Activated CD8-positive, alpha-beta T cell treated with anti-CD3 and anti-CD28 coated beads for 36 hours (primary cell): Measurements from ENCODE around the gene PDE4B. TPM values are rescaled to one million over a fixed set of nuclear protein-coding genes. Genes with fewer than 3 reads are reported as not detected.

ENCODE experiments used
- ATAC-seq: fragments of 200-7000 bp; cut with Tn5 transposase; one replicate; pipeline ENCODE4 v1.10.0; 2021; ENCODE audit warnings: mild to moderate bottlenecking, moderate library complexity
- CTCF ChIA-PET: fragments of 350-600 bp; sonication (Branson Sonifier 250); formaldehyde crosslinking; loops from one replicate; lab custom pipeline; 2021; ENCODE audit warnings: antibody characterized with exemption; lab: Charles Lee
- POLR2A ChIA-PET: fragments of 350-600 bp; sonication (Branson Sonifier 250); formaldehyde crosslinking; loops from one replicate; lab custom pipeline; 2021; ENCODE audit warnings: antibody characterized with exemption; lab: Charles Lee
- DNase-seq: peaks from one replicate; pipeline ENCODE4 v3.0.0-alpha.2; 2020
- H3K27ac Mint-ChIP-seq: one replicate; pipeline ENCODE4 v1.8.0; 2021; ENCODE audit warnings: mild to moderate bottlenecking, mixed read lengths
- H3K27me3 Mint-ChIP-seq: one replicate; pipeline ENCODE4 v1.8.0; 2021; ENCODE audit warnings: mixed read lengths
- H3K36me3 Mint-ChIP-seq: one replicate; pipeline ENCODE4 v1.8.0; 2021; ENCODE audit warnings: low read depth, mixed read lengths
- H3K4me1 Mint-ChIP-seq: one replicate; pipeline ENCODE4 v1.8.0; 2021; ENCODE audit warnings: low read depth, mixed read lengths
- H3K4me3 Mint-ChIP-seq: one replicate; pipeline ENCODE4 v1.8.0; 2021; ENCODE audit warnings: mild to moderate bottlenecking, moderate library complexity, mixed read lengths
- H3K9me3 Mint-ChIP-seq: one replicate; pipeline ENCODE4 v1.8.0; 2021; ENCODE audit warnings: mixed read lengths
- intact Hi-C: fragments of 100-400 bp; cut with micrococcal nuclease; formaldehyde crosslinking; loops from one replicate; pipeline ENCODE4 v1.10.0; 2022
- total RNA-seq, 2 experiments: library from RNA; stranded (reverse); gene quantifications; one replicate each; pipeline ENCODE4 v1.2.3, GENCODE V29; 2021
- TF ChIP-seq, protein P1 (sequence below): fragments of 200-600 bp; IDR thresholded peaks from one replicate; pipeline ENCODE4 v1.8.0; 2022; ENCODE audit warnings: antibody characterized with exemption, mild to moderate bottlenecking

The PDE4B gene
- total RNA-seq, 2 experiments from 2014 or later = 32.4 to 33.1 TPM

DNA sequence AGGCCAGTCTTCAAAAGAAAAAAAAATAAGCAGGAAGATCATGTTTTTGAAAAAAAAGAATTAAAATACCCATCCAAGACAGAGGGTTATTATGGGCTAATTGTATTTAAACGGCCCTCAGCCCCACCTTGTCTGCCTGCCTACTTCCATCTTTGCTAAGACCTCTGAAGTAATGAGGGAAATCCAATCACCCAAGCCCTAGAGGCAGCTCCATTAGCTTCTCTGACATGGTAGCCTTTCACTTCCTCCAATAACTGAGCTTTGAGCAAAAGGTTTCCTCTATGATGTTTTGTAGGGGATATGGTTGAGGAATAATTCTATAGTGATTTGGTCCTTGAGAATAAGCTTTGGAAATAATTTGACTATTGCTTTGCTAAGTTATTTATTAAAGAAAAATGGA, 563.1 kb downstream of the PDE4B start:
- H3K27me3 Mint-ChIP-seq = no peaks in the 10 kb centered on the region
- ChIA-PET POLR2A (interaction anchor here (0.7 to 1.0 kb wide), 3 partner anchors 9 to 113 kb away, joined by 3 read pairs; no protein-coding TSS in a partner anchor), CTCF (interaction anchor here (1.1 to 2.1 kb wide), 4 partner anchors 12 to 91 kb away, joined by 3 to 12 read pairs (median 6); no protein-coding TSS in a partner anchor)
- peaks cover 95% of the 10 kb centered on the region for H3K4me1 Mint-ChIP-seq
- TF ChIP-seq, protein P1, sequence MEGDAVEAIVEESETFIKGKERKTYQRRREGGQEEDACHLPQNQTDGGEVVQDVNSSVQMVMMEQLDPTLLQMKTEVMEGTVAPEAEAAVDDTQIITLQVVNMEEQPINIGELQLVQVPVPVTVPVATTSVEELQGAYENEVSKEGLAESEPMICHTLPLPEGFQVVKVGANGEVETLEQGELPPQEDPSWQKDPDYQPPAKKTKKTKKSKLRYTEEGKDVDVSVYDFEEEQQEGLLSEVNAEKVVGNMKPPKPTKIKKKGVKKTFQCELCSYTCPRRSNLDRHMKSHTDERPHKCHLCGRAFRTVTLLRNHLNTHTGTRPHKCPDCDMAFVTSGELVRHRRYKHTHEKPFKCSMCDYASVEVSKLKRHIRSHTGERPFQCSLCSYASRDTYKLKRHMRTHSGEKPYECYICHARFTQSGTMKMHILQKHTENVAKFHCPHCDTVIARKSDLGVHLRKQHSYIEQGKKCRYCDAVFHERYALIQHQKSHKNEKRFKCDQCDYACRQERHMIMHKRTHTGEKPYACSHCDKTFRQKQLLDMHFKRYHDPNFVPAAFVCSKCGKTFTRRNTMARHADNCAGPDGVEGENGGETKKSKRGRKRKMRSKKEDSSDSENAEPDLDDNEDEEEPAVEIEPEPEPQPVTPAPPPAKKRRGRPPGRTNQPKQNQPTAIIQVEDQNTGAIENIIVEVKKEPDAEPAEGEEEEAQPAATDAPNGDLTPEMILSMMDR = no peak
- no peak overlapping the region for H3K4me3 Mint-ChIP-seq
- peaks cover 74% of the 10 kb centered on the region for H3K36me3 Mint-ChIP-seq
- intact Hi-C loops = no loop called here
- no peaks in the 10 kb centered on the region for H3K9me3 Mint-ChIP-seq
- H3K27ac Mint-ChIP-seq = no peak overlapping the region
- DNase-seq (no peak), ATAC-seq (no peak)

DNA sequence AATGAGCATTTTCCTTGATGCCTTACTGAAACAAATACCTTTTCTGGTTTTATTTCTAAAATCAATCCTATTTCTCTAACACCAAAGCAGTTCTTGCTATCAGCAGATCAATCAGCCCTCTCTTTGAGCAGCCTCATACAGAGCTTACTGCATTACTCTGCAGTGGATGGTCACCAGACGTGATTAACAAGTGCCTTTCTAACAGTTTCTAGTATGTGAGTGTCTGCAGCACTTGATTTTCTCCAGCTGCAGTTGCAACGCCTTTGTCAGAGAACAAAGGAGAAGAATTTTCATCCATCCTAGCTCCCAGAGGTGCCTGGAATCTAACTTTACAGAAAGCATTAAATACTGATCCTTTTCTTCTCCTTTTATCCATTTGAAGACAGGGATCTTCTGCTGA, 563.9 kb downstream of the PDE4B start:
- ChIA-PET POLR2A (interaction anchor here (0.7 to 1.2 kb wide), 3 partner anchors 20 to 80 kb away, joined by 3 to 4 read pairs (median 4); no protein-coding TSS in a partner anchor), CTCF (interaction anchor here (1.2 to 2.1 kb wide), 5 partner anchors 10 to 90 kb away, joined by 3 to 12 read pairs (median 5); no protein-coding TSS in a partner anchor)
- H3K4me1 Mint-ChIP-seq = peaks cover 91% of the 10 kb centered on the region
- H3K27me3 Mint-ChIP-seq = no peaks in the 10 kb centered on the region
- no peak overlapping the region for H3K27ac Mint-ChIP-seq
- intact Hi-C loops = no loop called here
- no peak overlapping the region for H3K4me3 Mint-ChIP-seq
- no peaks in the 10 kb centered on the region for H3K9me3 Mint-ChIP-seq
- peaks cover 77% of the 10 kb centered on the region for H3K36me3 Mint-ChIP-seq
- TF ChIP-seq, protein P1 = no peak
- no peak for ATAC-seq
- DNase-seq = no peak

DNA sequence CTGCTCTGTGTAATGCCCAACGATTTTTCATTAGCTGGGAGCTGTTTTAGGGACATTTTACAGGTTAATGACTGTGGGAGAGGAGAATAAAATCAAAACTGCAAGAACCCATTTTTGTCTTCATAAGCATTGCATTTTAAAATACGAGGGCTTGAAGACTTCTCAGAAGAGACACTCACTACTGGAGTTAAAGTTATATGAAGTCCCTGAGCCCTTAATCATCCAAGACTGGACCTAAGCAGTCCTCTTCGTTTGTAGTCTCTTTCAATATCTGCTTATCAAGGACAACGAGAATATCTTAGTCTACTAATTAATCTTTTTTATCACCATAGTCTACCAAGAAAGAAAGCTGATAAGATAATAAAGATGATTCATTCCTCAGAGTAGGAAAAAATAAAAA, 564.3 kb downstream of the PDE4B start:
- Mint-ChIP-seq H3K9me3 (no peaks in the 10 kb centered on the region), H3K27ac (no peak overlapping the region), H3K4me1 (peaks cover 91% of the 10 kb centered on the region), H3K27me3 (no peaks in the 10 kb centered on the region), H3K36me3 (peaks cover 77% of the 10 kb centered on the region), H3K4me3 (no peak overlapping the region)
- TF ChIP-seq, protein P1 = no peak
- CTCF ChIA-PET = interaction anchor here (1.2 to 2.1 kb wide), 5 partner anchors 10 to 89 kb away, joined by 3 to 12 read pairs (median 5); no protein-coding TSS in a partner anchor
- no peak for ATAC-seq
- DNase-seq = no peak
- POLR2A ChIA-PET = interaction anchor here (0.8 to 1.2 kb wide), 2 partner anchors 21 to 79 kb away, joined by 4 read pairs; no protein-coding TSS in a partner anchor
- intact Hi-C loops = no loop called here

DNA sequence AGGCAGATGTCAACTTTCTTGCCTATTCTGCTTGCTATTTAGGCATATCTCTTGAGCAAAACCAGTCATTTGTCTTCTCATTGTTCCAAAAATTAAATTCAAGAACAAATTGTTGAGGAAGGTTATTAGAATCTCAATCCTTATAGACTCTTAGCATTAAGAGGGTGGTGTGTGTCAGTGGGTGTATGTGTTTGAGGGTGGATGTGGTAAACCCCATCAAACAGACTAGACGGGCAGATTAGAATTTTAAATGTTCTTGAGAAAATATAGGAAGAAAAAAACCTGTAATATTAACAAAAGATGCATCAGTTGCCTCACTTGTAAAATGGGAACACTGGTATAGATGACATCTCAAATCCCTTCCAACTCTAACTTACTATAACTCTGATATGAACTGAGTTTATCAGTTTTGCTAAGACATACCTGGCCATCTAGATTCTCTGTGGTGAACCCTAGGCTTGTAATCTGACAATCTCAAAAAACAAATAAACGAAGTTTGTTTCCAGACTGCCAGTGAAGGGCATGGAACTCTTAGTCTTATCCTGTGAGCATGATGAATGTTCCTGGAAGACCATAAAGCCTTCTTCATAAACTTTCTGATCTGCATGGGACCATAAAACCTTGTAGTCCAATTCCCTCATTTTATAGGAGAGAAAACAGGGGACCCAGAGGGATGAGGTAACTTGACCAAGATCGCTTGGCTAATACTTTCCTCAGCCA, 564.9 kb downstream of the PDE4B start:
- Mint-ChIP-seq H3K27ac (peak overlapping the region; percentile 12), H3K4me3 (no peak overlapping the region), H3K27me3 (no peaks in the 10 kb centered on the region), H3K4me1 (peaks cover 90% of the 10 kb centered on the region), H3K9me3 (no peaks in the 10 kb centered on the region), H3K36me3 (peaks cover 79% of the 10 kb centered on the region)
- DNase-seq (no peak), ATAC-seq (no peak)
- ChIA-PET CTCF (interaction anchor here (1.2 to 4.5 kb wide), 5 partner anchors 7 to 89 kb away, joined by 3 to 39 read pairs (median 7); no protein-coding TSS in a partner anchor), POLR2A (interaction anchor here (0.6 to 1.2 kb wide), 2 partner anchors 76 to 79 kb away, joined by 3 to 4 read pairs; no protein-coding TSS in a partner anchor)
- intact Hi-C loops = no loop called here
- TF ChIP-seq, protein P1 = no peak
